Placental epithelial cell (primary cell): ENCODE results near the gene MRPL30. TPM values are rescaled to one million over a fixed set of nuclear protein-coding genes. Genes with fewer than 3 reads are reported as not detected.

Source experiments
- small RNA-seq: library from RNA; depleted of rRNA; stranded (forward); fragments of <200 nt; gene quantifications from one replicate; pipeline ENCODE3, GENCODE V24; 2012
- total RNA-seq: library from RNA; depleted of rRNA; stranded (reverse); fragments of >200 nt; gene quantifications from 2 replicates; pipeline ENCODE4 v1.2.3, GENCODE V29; 2012

Gene MRPL30
- 30.4 and 35.7 TPM in 2 replicates for total RNA-seq

DNA sequence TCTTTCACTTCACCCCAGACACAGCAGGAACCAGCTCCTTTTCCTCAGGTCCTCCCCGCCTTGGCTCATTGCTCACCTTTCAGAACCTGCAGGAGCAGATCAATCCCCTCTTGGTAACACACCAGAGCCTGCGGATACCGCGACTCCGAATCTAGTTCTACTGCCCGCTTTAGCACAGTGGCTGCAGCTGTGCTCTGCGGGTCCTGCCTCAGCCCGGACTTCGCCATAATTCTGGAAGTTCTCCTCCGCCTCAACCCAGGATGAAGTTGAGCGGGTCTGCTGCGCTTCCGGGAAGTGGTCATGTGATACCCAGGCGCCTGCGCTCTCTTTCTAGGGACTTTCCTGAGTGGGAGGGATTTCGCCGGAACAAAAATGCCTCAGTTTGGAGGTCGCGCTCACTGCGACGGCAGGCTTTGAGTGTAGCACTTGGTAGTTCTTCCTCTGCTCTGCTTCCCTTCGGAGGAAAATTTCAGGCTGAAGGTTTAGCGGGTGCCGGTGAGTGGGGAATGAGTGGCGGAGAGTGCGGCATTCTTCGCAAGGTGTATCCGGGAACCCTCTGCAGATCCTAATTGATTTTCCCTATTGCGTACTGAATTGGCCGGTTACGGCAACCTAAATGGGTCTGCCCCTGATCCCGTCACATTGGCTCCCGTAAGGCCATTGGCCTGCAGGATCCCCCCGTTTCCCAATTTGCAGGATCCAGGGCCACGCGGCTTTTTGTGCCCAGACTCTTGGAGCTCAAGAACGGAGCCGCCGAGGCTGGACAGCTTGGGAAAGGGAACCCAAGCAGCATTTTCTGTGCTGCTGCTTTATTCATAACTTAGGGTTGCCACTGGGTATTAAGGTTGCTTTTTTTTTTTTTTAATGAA is at the start of gene MRPL30, which contains the start of gene MITD1:
TSS of gene MRPL30 (plus strand) at position 430 of the 869 bp plus-strand sequence. CDS start 5,020 bp downstream, outside the sequence.
TSS of gene MITD1 (minus strand) at position 304 of the 869 bp plus-strand sequence. CDS start at position 227, 77 bp downstream.

GRCh38 chr2:99141110-99142108 is 39.6 kb upstream of the MRPL30 start, which contains the start of gene C2orf15:
Gene C2orf15 (plus strand): TSS chr2:99141707. CDS start chr2:99150559, 8,852 bp downstream.

DNA sequence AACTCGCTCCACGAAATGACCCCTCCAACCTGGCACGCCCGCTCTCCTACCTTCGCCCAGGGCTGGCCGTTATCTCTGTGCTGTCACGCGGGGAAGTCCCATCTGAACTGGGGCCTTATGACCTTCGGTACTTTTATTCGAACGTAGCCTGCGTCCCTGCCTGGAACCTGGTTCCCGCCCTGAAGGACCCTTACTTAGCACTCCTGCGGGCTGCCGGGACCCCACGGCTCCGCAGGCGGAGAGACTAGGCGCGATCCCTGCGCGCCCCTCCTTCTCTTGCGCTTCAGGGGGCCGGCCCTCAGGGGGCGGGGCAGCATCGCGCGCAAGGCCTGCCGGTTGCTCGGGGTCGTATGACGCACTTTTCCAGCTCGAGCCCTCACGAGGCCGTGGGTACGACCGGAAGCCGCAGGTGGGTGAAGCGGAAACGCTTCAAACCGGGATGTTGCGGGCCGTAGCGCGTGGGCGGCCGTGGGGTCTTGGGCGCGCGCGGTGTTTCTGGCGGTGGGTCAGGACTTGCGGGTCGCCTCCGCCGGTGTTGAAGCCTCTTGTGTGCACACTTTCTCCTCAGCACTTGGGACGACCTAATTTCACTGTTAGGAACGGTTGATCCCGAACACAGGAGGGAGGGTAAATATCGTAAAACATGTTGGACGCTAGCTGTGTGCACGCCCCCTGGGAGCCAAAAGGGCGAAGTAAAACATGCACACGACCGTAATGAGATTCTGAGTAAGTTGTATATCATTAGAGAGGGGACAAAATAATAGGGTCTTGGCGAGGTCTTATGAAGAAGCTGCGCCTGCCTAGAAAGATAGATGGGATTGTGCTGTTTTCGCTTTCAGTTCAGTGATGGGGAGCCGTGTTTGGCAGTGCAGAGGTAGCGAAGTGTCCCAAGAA is 26.1 kb upstream of the MRPL30 start, which contains the start of the genes LIPT1 and TSGA10:
TSS of gene LIPT1 (plus strand) at position 325 of the 894 bp plus-strand sequence. CDS start 6,991 bp downstream, outside the sequence.
TSS of gene TSGA10 (minus strand) at position 300 of the 894 bp plus-strand sequence. CDS start 45,503 bp downstream, outside the sequence.

Small RNA genes within 50 kb of the gene (small RNA-seq; reads per million reads assigned to genes)
- not detected for gene AC092587.1

Other genes starting within 250 kb of the MRPL30 start
- gene CRACDL, start 245.0 kb upstream of the MRPL30 start, total RNA-seq, result 0.65 and 0.79 TPM in 2 replicates
- 0.22 and 0.79 TPM in 2 replicates for gene C2orf15, start 39.5 kb upstream of the MRPL30 start, total RNA-seq
- gene TSGA10, start 26.2 kb upstream of the MRPL30 start, total RNA-seq, result 2.9 and 6.7 TPM in 2 replicates
- gene LIPT1, start 26.2 kb upstream of the MRPL30 start, total RNA-seq, result 2.4 and 3.0 TPM in 2 replicates
- 17.1 and 18.1 TPM in 2 replicates for gene MITD1, start 126 bp upstream of the MRPL30 start, total RNA-seq
- gene LYG2, start 74.5 kb downstream of the MRPL30 start, total RNA-seq, result not detected in 2 replicates
- 0.79 TPM in 1 of 2 replicates, not detected in the other for gene LYG1, start 120.0 kb downstream of the MRPL30 start, total RNA-seq
- 33.0 and 59.8 TPM in 2 replicates for gene TXNDC9, start 155.1 kb downstream of the MRPL30 start, total RNA-seq
- gene EIF5B, start 156.2 kb downstream of the MRPL30 start, total RNA-seq, result 12.2 and 16.1 TPM in 2 replicates